SK-N-SH treated with all-trans-retinoic acid at 6 μM for 48 hours (cell line): ENCODE data around the gene CXXC5.
"Not testable (repeated sequence)": the region's sequence is repeated elsewhere in the genome, so short reads cannot be mapped to it uniquely, and the experiment has no call there.

ENCODE experiments used
- ATAC-seq: fragments of 200-7000 bp; cut with Tn5 transposase; 3 replicates; pipeline ENCODE4 v1.9.1; 2020; ENCODE audit warnings: mild to moderate bottlenecking, moderate library complexity
- ARNTL ChIP-seq: fragments of 450-650 bp; formaldehyde crosslinking; IDR thresholded peaks from 2 replicates; pipeline ENCODE4 v1.5.0; 2020; ENCODE audit warnings: low read depth, mild to moderate bottlenecking, moderate library complexity, borderline replicate concordance
- BACH2 ChIP-seq: fragments of 250-450 bp; sonication (Bioruptor Pico); IDR thresholded peaks from 2 replicates; pipeline ENCODE4 v1.9.0; 2021; ENCODE audit warnings: mild to moderate bottlenecking, borderline replicate concordance
- CREB5 ChIP-seq: fragments of 250-450 bp; sonication (Bioruptor Pico); IDR thresholded peaks from 2 replicates; pipeline ENCODE4 v1.5.1; 2020; ENCODE audit warnings: low read depth, mild to moderate bottlenecking, moderate library complexity
- CSDC2 ChIP-seq: fragments of 250-450 bp; sonication (Bioruptor Pico); IDR thresholded peaks from 2 replicates; pipeline ENCODE4 v1.5.0; 2020; ENCODE audit warnings: mild to moderate bottlenecking, moderate library complexity
- ESRRG ChIP-seq: fragments of 250-450 bp; sonication (Bioruptor Pico); IDR thresholded peaks from 2 replicates; pipeline ENCODE4 v1.6.1; 2021; ENCODE audit warnings: mild to moderate bottlenecking
- GLIS3 ChIP-seq: fragments of 250-450 bp; sonication (Bioruptor Pico); IDR thresholded peaks from 2 replicates; pipeline ENCODE4 v1.5.0; 2020; ENCODE audit warnings: mild to moderate bottlenecking, moderate library complexity
- ISL1 ChIP-seq: fragments of 250-450 bp; sonication (Bioruptor Pico); IDR thresholded peaks from 2 replicates; pipeline ENCODE4 v2.1.2; 2022; ENCODE audit warnings: mild to moderate bottlenecking, moderate library complexity
- OSR1 ChIP-seq: fragments of 250-450 bp; sonication (Bioruptor Pico); IDR thresholded peaks from 2 replicates; pipeline ENCODE4 v1.8.0; 2022; ENCODE audit warnings: moderate library complexity, mild to moderate bottlenecking, inconsistent platforms
- POU6F1 ChIP-seq: fragments of 250-450 bp; sonication (Bioruptor Pico); IDR thresholded peaks from 2 replicates; pipeline ENCODE4 v1.8.0; 2021; ENCODE audit warnings: low read depth, mild to moderate bottlenecking, moderate library complexity, borderline replicate concordance
- RARB ChIP-seq: fragments of 250-450 bp; sonication (Bioruptor Pico); IDR thresholded peaks from 2 replicates; pipeline ENCODE4 v1.8.0; 2021; ENCODE audit warnings: mild to moderate bottlenecking, moderate library complexity
- SNAI2 ChIP-seq: fragments of 250-450 bp; sonication (Bioruptor Pico); IDR thresholded peaks from 2 replicates; pipeline ENCODE4 v1.5.0; 2020; ENCODE audit warnings: mild to moderate bottlenecking, moderate library complexity
- TCF4 ChIP-seq: fragments of 250-450 bp; sonication (Bioruptor Pico); IDR thresholded peaks from 2 replicates; pipeline ENCODE4 v1.8.0; 2021; ENCODE audit warnings: mild to moderate bottlenecking, moderate library complexity, borderline replicate concordance
- TOX ChIP-seq: fragments of 250-450 bp; sonication (Bioruptor Pico); IDR thresholded peaks from 2 replicates; pipeline ENCODE4 v1.8.0; 2021; ENCODE audit warnings: mild to moderate bottlenecking, moderate library complexity, borderline replicate concordance
- TSHZ2 ChIP-seq: fragments of 250-450 bp; sonication (Bioruptor Pico); IDR thresholded peaks from 2 replicates; pipeline ENCODE4 v1.5.0; 2020; ENCODE audit warnings: mild to moderate bottlenecking, moderate library complexity
- ZC3H10 ChIP-seq: fragments of 250-450 bp; sonication (Bioruptor Pico); IDR thresholded peaks from 2 replicates; pipeline ENCODE4 v1.5.1; 2021; ENCODE audit warnings: mild to moderate bottlenecking, moderate library complexity
- ZFP3 ChIP-seq: fragments of 250-450 bp; sonication (Bioruptor Pico); IDR thresholded peaks from 2 replicates; pipeline ENCODE4 v1.5.0; 2020; ENCODE audit warnings: mild to moderate bottlenecking, moderate library complexity
- ZNF70 ChIP-seq: fragments of 450-650 bp; formaldehyde crosslinking; IDR thresholded peaks from 2 replicates; pipeline ENCODE4 v1.5.0; 2020; ENCODE audit warnings: mild to moderate bottlenecking, moderate library complexity
- ZNF8 ChIP-seq: fragments of 450-650 bp; formaldehyde crosslinking; IDR thresholded peaks from 2 replicates; pipeline ENCODE4 v1.5.0; 2020; ENCODE audit warnings: mild to moderate bottlenecking, moderate library complexity
- TF ChIP-seq, protein P1 (sequence below): fragments of 250-450 bp; sonication (Bioruptor Pico); IDR thresholded peaks from 2 replicates; pipeline ENCODE4 v1.8.0; 2020; ENCODE audit warnings: mild to moderate bottlenecking, moderate library complexity, borderline replicate concordance
- TF ChIP-seq, protein P2 (sequence below): fragments of 250-450 bp; sonication (Bioruptor Pico); IDR thresholded peaks from 2 replicates; pipeline ENCODE4 v1.5.1; 2021; ENCODE audit warnings: mild to moderate bottlenecking, moderate library complexity

CXXC5 gene

GRCh38 chr5:139723986-139724587, 75.9 kb downstream of the CXXC5 start:
- TF ChIP-seq ZC3H10 (CRISPR knock-in tag) (no peak), ARNTL (CRISPR knock-in tag) (no peak)
- ATAC-seq = no peak

- peak; percentile 96 for ATAC-seq
- no peak for TF ChIP-seq ZNF8 (CRISPR knock-in tag)
- peak; percentile 61; the same call in 1 of the 2 replicates for TF ChIP-seq TSHZ2 (CRISPR knock-in tag)
- no peak for TF ChIP-seq ZC3H10 (CRISPR knock-in tag)
- TF ChIP-seq, protein P1, sequence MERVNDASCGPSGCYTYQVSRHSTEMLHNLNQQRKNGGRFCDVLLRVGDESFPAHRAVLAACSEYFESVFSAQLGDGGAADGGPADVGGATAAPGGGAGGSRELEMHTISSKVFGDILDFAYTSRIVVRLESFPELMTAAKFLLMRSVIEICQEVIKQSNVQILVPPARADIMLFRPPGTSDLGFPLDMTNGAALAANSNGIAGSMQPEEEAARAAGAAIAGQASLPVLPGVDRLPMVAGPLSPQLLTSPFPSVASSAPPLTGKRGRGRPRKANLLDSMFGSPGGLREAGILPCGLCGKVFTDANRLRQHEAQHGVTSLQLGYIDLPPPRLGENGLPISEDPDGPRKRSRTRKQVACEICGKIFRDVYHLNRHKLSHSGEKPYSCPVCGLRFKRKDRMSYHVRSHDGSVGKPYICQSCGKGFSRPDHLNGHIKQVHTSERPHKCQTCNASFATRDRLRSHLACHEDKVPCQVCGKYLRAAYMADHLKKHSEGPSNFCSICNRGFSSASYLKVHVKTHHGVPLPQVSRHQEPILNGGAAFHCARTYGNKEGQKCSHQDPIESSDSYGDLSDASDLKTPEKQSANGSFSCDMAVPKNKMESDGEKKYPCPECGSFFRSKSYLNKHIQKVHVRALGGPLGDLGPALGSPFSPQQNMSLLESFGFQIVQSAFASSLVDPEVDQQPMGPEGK (CRISPR knock-in tag) = no peak
- peak; percentile 42; the same call in 1 of the 2 replicates for TF ChIP-seq ZFP3 (CRISPR knock-in tag)
- TF ChIP-seq RARB = no peak
These were observed 77.1 kb downstream of the CXXC5 start for GRCh38 chr5:139725073-139725830.

- TF ChIP-seq OSR1 = no peak
- no peak for TF ChIP-seq ZC3H10 (CRISPR knock-in tag)
- TF ChIP-seq TOX (CRISPR knock-in tag) = no peak
- TF ChIP-seq TCF4 (CRISPR knock-in tag) = no peak
- no peak for TF ChIP-seq TSHZ2 (CRISPR knock-in tag)
- TF ChIP-seq, protein P1 (CRISPR knock-in tag) = no peak
- TF ChIP-seq, protein P2, sequence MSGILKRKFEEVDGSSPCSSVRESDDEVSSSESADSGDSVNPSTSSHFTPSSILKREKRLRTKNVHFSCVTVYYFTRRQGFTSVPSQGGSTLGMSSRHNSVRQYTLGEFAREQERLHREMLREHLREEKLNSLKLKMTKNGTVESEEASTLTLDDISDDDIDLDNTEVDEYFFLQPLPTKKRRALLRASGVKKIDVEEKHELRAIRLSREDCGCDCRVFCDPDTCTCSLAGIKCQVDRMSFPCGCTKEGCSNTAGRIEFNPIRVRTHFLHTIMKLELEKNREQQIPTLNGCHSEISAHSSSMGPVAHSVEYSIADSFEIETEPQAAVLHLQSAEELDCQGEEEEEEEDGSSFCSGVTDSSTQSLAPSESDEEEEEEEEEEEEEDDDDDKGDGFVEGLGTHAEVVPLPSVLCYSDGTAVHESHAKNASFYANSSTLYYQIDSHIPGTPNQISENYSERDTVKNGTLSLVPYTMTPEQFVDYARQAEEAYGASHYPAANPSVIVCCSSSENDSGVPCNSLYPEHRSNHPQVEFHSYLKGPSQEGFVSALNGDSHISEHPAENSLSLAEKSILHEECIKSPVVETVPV (CRISPR knock-in tag) = no peak
- no peak for TF ChIP-seq POU6F1 (CRISPR knock-in tag)
- no peak for TF ChIP-seq GLIS3
- TF ChIP-seq SNAI2 = no peak
- no peak for TF ChIP-seq ZFP3 (CRISPR knock-in tag)
- TF ChIP-seq ISL1 = no peak
- no peak for TF ChIP-seq CREB5 (CRISPR knock-in tag)
- TF ChIP-seq BACH2 (CRISPR knock-in tag) = no peak
- TF ChIP-seq ESRRG (CRISPR knock-in tag) = no peak
- TF ChIP-seq CSDC2 = no peak
- no peak for TF ChIP-seq ARNTL (CRISPR knock-in tag)
- no peak for TF ChIP-seq ZNF70 (CRISPR knock-in tag)
- no peak for TF ChIP-seq ZNF8 (CRISPR knock-in tag)
- no peak for ATAC-seq
These were observed 78.1 kb downstream of the CXXC5 start for GRCh38 chr5:139726248-139726647.

- ATAC-seq = not testable (repeated sequence)
These were observed 79.5 kb downstream of the CXXC5 start for GRCh38 chr5:139727615-139728014.
